WTC11 (cell line): Measurements from ENCODE around the gene PRR23C.

Source experiments
- ATF3 ChIP-seq: sonication (generic); formaldehyde crosslinking; conservative IDR thresholded peaks from 2 replicates; pipeline ENCODE4 v1.8.1; 2022; ENCODE audit warnings: mild to moderate bottlenecking, missing genetic modification reagents
- CTCF ChIP-seq: fragments of 200-600 bp; IDR thresholded peaks from 2 replicates; pipeline ENCODE4 v1.8.0; 2022; ENCODE audit warnings: antibody characterized with exemption
- SOX15 ChIP-seq: fragments of 250-450 bp; sonication (Bioruptor Pico); IDR thresholded peaks from 2 replicates; pipeline ENCODE4 v1.9.0; 2021; ENCODE audit warnings: mild to moderate bottlenecking
- TCF7 ChIP-seq: sonication (generic); formaldehyde crosslinking; IDR thresholded peaks from 2 replicates; pipeline ENCODE4 v1.8.0; 2022; ENCODE audit warnings: mild to moderate bottlenecking, low read depth, missing genetic modification reagents, moderate library complexity
- TEAD4 ChIP-seq: sonication (generic); formaldehyde crosslinking; IDR thresholded peaks from 2 replicates; pipeline ENCODE4 v1.8.0; 2022; ENCODE audit warnings: mild to moderate bottlenecking, missing genetic modification reagents
- TP53 ChIP-seq: sonication (generic); formaldehyde crosslinking; IDR thresholded peaks from 2 replicates; pipeline ENCODE4 v1.8.1; 2023; ENCODE audit warnings: mild to moderate bottlenecking, missing genetic modification reagents
- USF1 ChIP-seq: sonication (generic); formaldehyde crosslinking; IDR thresholded peaks from 2 replicates; pipeline ENCODE4 v1.8.0; 2022; ENCODE audit warnings: mild to moderate bottlenecking, missing genetic modification reagents
- ZNF138 ChIP-seq: sonication (generic); formaldehyde crosslinking; conservative IDR thresholded peaks from 2 replicates; pipeline ENCODE4 v1.8.1; 2022; ENCODE audit warnings: mild to moderate bottlenecking, moderate library complexity, missing genetic modification reagents
- ZNF263 ChIP-seq: sonication (generic); formaldehyde crosslinking; IDR thresholded peaks from 2 replicates; pipeline ENCODE4 v1.8.1; 2022; ENCODE audit warnings: low read depth, mild to moderate bottlenecking, moderate library complexity, missing genetic modification reagents

GRCh38 chr3:139005356-139005993, 39.2 kb downstream of the PRR23C start:
- TF ChIP-seq CTCF, result no peak
- TF ChIP-seq ZNF263 (CRISPR knock-in tag), result no peak
- no peak for TF ChIP-seq SOX15 (CRISPR knock-in tag)
- no peak for TF ChIP-seq TCF7 (CRISPR knock-in tag)
- no peak for TF ChIP-seq TP53 (CRISPR knock-in tag)
- TF ChIP-seq ATF3 (CRISPR knock-in tag), result no peak
- TF ChIP-seq USF1 (CRISPR knock-in tag), result no peak
- no peak for TF ChIP-seq TEAD4 (CRISPR knock-in tag)
- no peak for TF ChIP-seq ZNF138 (CRISPR knock-in tag)
